Bronchial epithelial cell (primary cell): ENCODE measurements around the gene SLC22A2. TPM values are rescaled to one million over a fixed set of nuclear protein-coding genes. Genes with fewer than 3 reads are reported as not detected.

Experiments used
- DNase-seq: peaks from one replicate; pipeline ENCODE4 v3.0.0-alpha.2; 2010; ENCODE audit warnings: low read depth
- FAIRE-seq: peaks from 2 replicates; lab custom pipeline; 2011; peaks lifted over from hg19 to GRCh38; lab: Jason Lieb, UNC
- H3K27me3 ChIP-seq: 2 replicates; pipeline ENCODE4 v1.5.1; 2011; ENCODE audit warnings: low read length; ENCODE audit not compliant: control insufficient read depth, insufficient read depth
- H3K36me3 ChIP-seq: 2 replicates; pipeline ENCODE4 v1.5.1; 2011; ENCODE audit warnings: low read length; ENCODE audit not compliant: control insufficient read depth, insufficient read depth
- H3K4me3 ChIP-seq: 2 replicates; pipeline ENCODE4 v1.5.1; 2011; ENCODE audit warnings: mild to moderate bottlenecking, low read depth, low read length, control low read depth
- CTCF ChIP-seq: IDR thresholded peaks from 2 replicates; pipeline ENCODE4 v1.5.1; 2011; ENCODE audit warnings: mild to moderate bottlenecking, moderate library complexity, low read length, control low read depth, inconsistent platforms; ENCODE audit not compliant: insufficient read depth, severe bottlenecking
- total RNA-seq: library from RNA; depleted of rRNA; stranded (reverse); fragments of >200 nt; gene quantifications from 2 replicates; pipeline ENCODE4 v1.2.1, GENCODE V29; 2014

Gene SLC22A2
- total RNA-seq, 1 donor from 2014 or later, result not detected

GRCh38 chr6:160272707-160273106 lies 14.1 kb upstream of the SLC22A2 start:
- no peaks in the 10 kb centered on the region for H3K27me3 ChIP-seq
- FAIRE-seq, result no peak
- no peaks in the 10 kb centered on the region for H3K36me3 ChIP-seq
- no peak for DNase-seq
- H3K4me3 ChIP-seq, result no peak overlapping the region
- no peak for TF ChIP-seq CTCF

- TF ChIP-seq CTCF, result no peak
- no peaks in the 10 kb centered on the region for H3K36me3 ChIP-seq
- H3K27me3 ChIP-seq, result no peaks in the 10 kb centered on the region
- FAIRE-seq (no peak), DNase-seq (no peak)
- no peak overlapping the region for H3K4me3 ChIP-seq
Measured at GRCh38 chr6:160270347-160270746, 11.7 kb upstream of the SLC22A2 start.

GRCh38 chr6:160269771-160270170 lies 11.2 kb upstream of the SLC22A2 start:
- TF ChIP-seq CTCF, result no peak
- no peaks in the 10 kb centered on the region for H3K27me3 ChIP-seq
- no peak for FAIRE-seq

GRCh38 chr6:160269023-160269521 lies 10.5 kb upstream of the SLC22A2 start:
- no peak for TF ChIP-seq CTCF
- Histone ChIP-seq H3K36me3 (no peaks in the 10 kb centered on the region), H3K4me3 (no peak overlapping the region), H3K27me3 (no peaks in the 10 kb centered on the region)
- no peak for DNase-seq
- no peak for FAIRE-seq

More at GRCh38 chr6:160269771-160270170, 11.2 kb upstream of the SLC22A2 start:
- no peaks in the 10 kb centered on the region for H3K36me3 ChIP-seq
- no peak overlapping the region for H3K4me3 ChIP-seq
- DNase-seq, result no peak

- Histone ChIP-seq H3K36me3 (no peaks in the 10 kb centered on the region), H3K27me3 (no peaks in the 10 kb centered on the region), H3K4me3 (no peak overlapping the region)
- TF ChIP-seq CTCF, result no peak
- DNase-seq (no peak), FAIRE-seq (no peak)
Measured at GRCh38 chr6:160267102-160267501, 8.5 kb upstream of the SLC22A2 start.

GRCh38 chr6:160265869-160266476 lies 7.4 kb upstream of the SLC22A2 start:
- TF ChIP-seq CTCF, result no peak
- FAIRE-seq (no peak), DNase-seq (no peak)
- Histone ChIP-seq H3K36me3 (no peaks in the 10 kb centered on the region), H3K27me3 (no peaks in the 10 kb centered on the region), H3K4me3 (no peak overlapping the region)
